ENCODE data around the gene PTH1R.

- no peak for TF ChIP-seq POLR2A (IDR thresholded peaks at IDR 0.05; ENCODE audit: extremely low read depth, insufficient read length)
- TF ChIP-seq CTCF (IDR thresholded peaks at IDR 0.05; ENCODE audit: low read depth, low read length) = no peak
Observed at GRCh38 chr3:46894256-46894655, 16.7 kb downstream of the PTH1R start.

All from NB4 (cell line).